Measurements from ENCODE around the gene CPZ.

Gene CPZ

DNA sequence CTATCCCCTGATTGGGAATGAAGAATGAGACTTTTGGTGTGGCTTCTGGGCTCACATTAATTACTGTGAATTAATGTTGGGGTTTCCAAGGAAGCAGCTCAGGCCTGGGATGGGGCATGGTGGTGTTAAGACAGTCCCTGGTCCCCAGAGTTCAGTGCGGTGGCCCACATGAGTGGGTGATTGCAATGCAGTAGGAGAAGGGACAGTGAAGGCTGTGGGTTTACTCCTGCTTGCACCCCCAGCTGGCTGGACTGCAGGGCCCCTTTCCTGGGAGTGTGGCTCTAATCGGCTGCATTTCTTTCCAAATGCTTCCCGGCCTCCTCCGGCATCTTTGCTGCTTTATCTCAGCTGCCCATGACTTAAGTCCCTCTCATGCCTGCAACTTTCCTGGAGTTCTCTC, 40.5 kb upstream of the CPZ start:
- Histone ChIP-seq H3K4me1 (ENCODE audit: insufficient read depth, poor library complexity, severe bottlenecking) (peaks cover 30% of the 10 kb centered on the region), H3K27me3 (ENCODE audit: insufficient read depth, poor library complexity, severe bottlenecking) (no peaks in the 10 kb centered on the region), H3K36me3 (ENCODE audit: low read depth) (no peaks in the 10 kb centered on the region), H3K27ac (ENCODE audit: poor library complexity, severe bottlenecking) (no peak overlapping the region), H3K4me3 (ENCODE audit: severe bottlenecking) (no peak overlapping the region), H3K9me3 (ENCODE audit: severe bottlenecking) (no peaks in the 10 kb centered on the region)
- TF ChIP-seq, protein P1, sequence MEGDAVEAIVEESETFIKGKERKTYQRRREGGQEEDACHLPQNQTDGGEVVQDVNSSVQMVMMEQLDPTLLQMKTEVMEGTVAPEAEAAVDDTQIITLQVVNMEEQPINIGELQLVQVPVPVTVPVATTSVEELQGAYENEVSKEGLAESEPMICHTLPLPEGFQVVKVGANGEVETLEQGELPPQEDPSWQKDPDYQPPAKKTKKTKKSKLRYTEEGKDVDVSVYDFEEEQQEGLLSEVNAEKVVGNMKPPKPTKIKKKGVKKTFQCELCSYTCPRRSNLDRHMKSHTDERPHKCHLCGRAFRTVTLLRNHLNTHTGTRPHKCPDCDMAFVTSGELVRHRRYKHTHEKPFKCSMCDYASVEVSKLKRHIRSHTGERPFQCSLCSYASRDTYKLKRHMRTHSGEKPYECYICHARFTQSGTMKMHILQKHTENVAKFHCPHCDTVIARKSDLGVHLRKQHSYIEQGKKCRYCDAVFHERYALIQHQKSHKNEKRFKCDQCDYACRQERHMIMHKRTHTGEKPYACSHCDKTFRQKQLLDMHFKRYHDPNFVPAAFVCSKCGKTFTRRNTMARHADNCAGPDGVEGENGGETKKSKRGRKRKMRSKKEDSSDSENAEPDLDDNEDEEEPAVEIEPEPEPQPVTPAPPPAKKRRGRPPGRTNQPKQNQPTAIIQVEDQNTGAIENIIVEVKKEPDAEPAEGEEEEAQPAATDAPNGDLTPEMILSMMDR (IDR thresholded peaks at IDR 0.05; ENCODE audit: poor library complexity, severe bottlenecking), result no peak
- DNase-seq (ENCODE audit: low spot score), result no peak
- ATAC-seq (ENCODE audit: low read depth), result no peak

DNA sequence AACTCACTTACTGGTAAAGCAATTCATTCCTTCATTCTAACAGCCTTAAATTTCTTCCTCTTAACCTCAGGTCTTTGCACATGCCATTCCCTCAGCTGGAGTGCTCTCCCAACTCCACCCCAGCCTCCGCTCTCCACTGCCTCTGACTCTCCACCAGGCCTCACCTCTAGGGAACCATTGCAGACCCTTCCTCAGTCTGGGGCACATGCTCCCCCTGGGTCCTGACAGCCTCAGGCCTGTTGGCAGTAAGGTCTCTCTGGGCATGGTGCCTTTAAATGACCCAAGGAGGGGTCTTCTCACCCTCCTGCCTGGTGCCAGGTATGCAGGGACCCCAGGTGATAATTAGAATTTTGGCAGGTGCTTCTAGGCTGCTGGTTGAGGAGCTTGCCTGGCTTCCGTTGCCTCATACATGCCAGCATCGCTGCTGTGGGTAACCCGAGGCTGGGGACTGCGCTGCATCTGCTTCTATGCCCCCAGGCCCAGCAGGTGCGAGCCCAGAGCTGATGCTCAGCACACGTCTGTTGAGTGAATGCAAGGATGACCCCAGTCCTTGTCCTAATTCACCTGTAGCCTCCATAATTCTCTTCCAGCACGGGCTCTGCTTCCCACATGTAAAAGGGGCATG, 39.9 kb upstream of the CPZ start:
- peaks cover 24% of the 10 kb centered on the region for H3K4me1 ChIP-seq (ENCODE audit: insufficient read depth, poor library complexity, severe bottlenecking)
- TF ChIP-seq, protein P1 (IDR thresholded peaks at IDR 0.05; ENCODE audit: poor library complexity, severe bottlenecking), result no peak
- H3K27ac ChIP-seq (ENCODE audit: poor library complexity, severe bottlenecking), result no peak overlapping the region
- H3K4me3 ChIP-seq (ENCODE audit: severe bottlenecking), result no peak overlapping the region
- H3K27me3 ChIP-seq (ENCODE audit: insufficient read depth, poor library complexity, severe bottlenecking), result no peaks in the 10 kb centered on the region
- no peak for ATAC-seq (ENCODE audit: low read depth)
- DNase-seq (ENCODE audit: low spot score), result no peak
- no peaks in the 10 kb centered on the region for H3K9me3 ChIP-seq (ENCODE audit: severe bottlenecking)
- H3K36me3 ChIP-seq (ENCODE audit: low read depth), result no peaks in the 10 kb centered on the region

DNA sequence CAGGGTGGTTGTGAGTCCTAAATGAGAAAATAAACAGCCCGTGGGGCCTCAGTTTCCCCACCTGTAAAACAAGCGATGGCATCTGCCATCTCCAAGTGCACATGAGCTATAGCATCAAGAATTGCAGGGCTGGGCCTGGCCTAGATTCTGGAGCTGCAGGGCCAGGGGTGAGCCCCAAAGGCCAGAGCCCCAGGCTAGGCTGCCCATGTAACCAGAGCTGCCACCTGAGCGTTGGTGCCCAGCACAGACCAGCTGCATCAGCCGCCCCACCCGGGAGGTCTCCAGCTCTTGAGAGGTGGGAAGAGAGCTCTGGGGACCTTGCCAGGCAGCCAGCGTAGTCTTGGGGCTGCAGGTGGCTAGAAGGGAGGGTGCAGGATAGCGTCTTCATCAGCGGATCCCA, 39.3 kb upstream of the CPZ start:
- ATAC-seq (ENCODE audit: low read depth) (no peak), DNase-seq (ENCODE audit: low spot score) (no peak)
- no peaks in the 10 kb centered on the region for H3K27me3 ChIP-seq (ENCODE audit: insufficient read depth, poor library complexity, severe bottlenecking)
- TF ChIP-seq, protein P1 (IDR thresholded peaks at IDR 0.05; ENCODE audit: poor library complexity, severe bottlenecking), result no peak
- H3K9me3 ChIP-seq (ENCODE audit: severe bottlenecking), result no peaks in the 10 kb centered on the region
- H3K27ac ChIP-seq (ENCODE audit: poor library complexity, severe bottlenecking), result no peak overlapping the region
- no peak overlapping the region for H3K4me3 ChIP-seq (ENCODE audit: severe bottlenecking)
- peaks cover 20% of the 10 kb centered on the region for H3K4me1 ChIP-seq (ENCODE audit: insufficient read depth, poor library complexity, severe bottlenecking)
- no peaks in the 10 kb centered on the region for H3K36me3 ChIP-seq (ENCODE audit: low read depth)

GRCh38 chr4:8553991-8554405, 38.6 kb upstream of the CPZ start:
- Histone ChIP-seq H3K27ac (ENCODE audit: poor library complexity, severe bottlenecking) (no peak overlapping the region), H3K36me3 (ENCODE audit: low read depth) (no peaks in the 10 kb centered on the region), H3K4me1 (ENCODE audit: insufficient read depth, poor library complexity, severe bottlenecking) (peaks cover 18% of the 10 kb centered on the region), H3K4me3 (ENCODE audit: severe bottlenecking) (no peak overlapping the region), H3K27me3 (ENCODE audit: insufficient read depth, poor library complexity, severe bottlenecking) (no peaks in the 10 kb centered on the region), H3K9me3 (ENCODE audit: severe bottlenecking) (no peaks in the 10 kb centered on the region)
- TF ChIP-seq, protein P1 (IDR thresholded peaks at IDR 0.05; ENCODE audit: poor library complexity, severe bottlenecking), result no peak
- DNase-seq (ENCODE audit: low spot score) (no peak), ATAC-seq (ENCODE audit: low read depth) (no peak)

GRCh38 chr4:8554555-8555100, 37.9 kb upstream of the CPZ start:
- no peak overlapping the region for H3K4me3 ChIP-seq (ENCODE audit: severe bottlenecking)
- no peak for ATAC-seq (ENCODE audit: low read depth)
- TF ChIP-seq, protein P1 (IDR thresholded peaks at IDR 0.05; ENCODE audit: poor library complexity, severe bottlenecking), result no peak
- H3K9me3 ChIP-seq (ENCODE audit: severe bottlenecking), result no peaks in the 10 kb centered on the region
- peaks cover 17% of the 10 kb centered on the region for H3K4me1 ChIP-seq (ENCODE audit: insufficient read depth, poor library complexity, severe bottlenecking)
- DNase-seq (ENCODE audit: low spot score), result no peak
- H3K27me3 ChIP-seq (ENCODE audit: insufficient read depth, poor library complexity, severe bottlenecking), result no peaks in the 10 kb centered on the region
- H3K36me3 ChIP-seq (ENCODE audit: low read depth), result no peaks in the 10 kb centered on the region
- H3K27ac ChIP-seq (ENCODE audit: poor library complexity, severe bottlenecking), result no peak overlapping the region
